Measurements from ENCODE around the gene ATP10D.
"Not testable (repeated sequence)": the region's sequence is repeated elsewhere in the genome, so short reads cannot be mapped to it uniquely, and the experiment has no call there.

The ATP10D gene

GRCh38 chr4:47485047-47485692 is at the start of gene ATP10D:
Gene ATP10D, plus strand, starts transcription at chr4:47485275. Its CDS starts 27,266 bp downstream, at chr4:47512541.
- DNase-seq, result peak; percentile 76

- DNase-seq, result no peak
These were observed 42.1 kb upstream of the ATP10D start for GRCh38 chr4:47442980-47443379.

GRCh38 chr4:47444031-47444430 is 41.0 kb upstream of the ATP10D start:
- DNase-seq, result no peak

GRCh38 chr4:47451657-47452056 is 33.4 kb upstream of the ATP10D start:
- DNase-seq, result no peak

GRCh38 chr4:47462799-47463234 is 22.3 kb upstream of the ATP10D start:
- DNase-seq, result no peak

GRCh38 chr4:47463235-47463956 is 21.7 kb upstream of the ATP10D start, which contains the start of gene COMMD8:
Gene COMMD8, minus strand, starts transcription at chr4:47463702. Its CDS starts 51 bp downstream, at chr4:47463651.
- DNase-seq, result peak; percentile 99

GRCh38 chr4:47465004-47465403 is 20.1 kb upstream of the ATP10D start:
- DNase-seq, result no peak

GRCh38 chr4:47466056-47466785 is 18.9 kb upstream of the ATP10D start:
- DNase-seq, result no peak

- no peak for DNase-seq
These were observed 16.2 kb upstream of the ATP10D start for GRCh38 chr4:47468706-47469365.

GRCh38 chr4:47469951-47470350 is 15.1 kb upstream of the ATP10D start:
- DNase-seq, result no peak

GRCh38 chr4:47471064-47471463 is 14.0 kb upstream of the ATP10D start:
- DNase-seq, result no peak

GRCh38 chr4:47471591-47471990 is 13.5 kb upstream of the ATP10D start:
- no peak for DNase-seq

- no peak for DNase-seq
These were observed 11.8 kb upstream of the ATP10D start for GRCh38 chr4:47473141-47473750.

GRCh38 chr4:47474799-47475198 is 10.3 kb upstream of the ATP10D start:
- no peak for DNase-seq

- DNase-seq, result no peak
These were observed 9.7 kb upstream of the ATP10D start for GRCh38 chr4:47475411-47475810.

GRCh38 chr4:47478804-47479203 is 6.3 kb upstream of the ATP10D start:
- no peak for DNase-seq

- DNase-seq, result no peak
These were observed 2.7 kb upstream of the ATP10D start for GRCh38 chr4:47482326-47482725.

- DNase-seq, result no peak
These were observed 1.3 kb upstream of the ATP10D start for GRCh38 chr4:47483745-47484144.

- no peak for DNase-seq
These were observed 907 bp upstream of the ATP10D start for GRCh38 chr4:47484168-47484567.

GRCh38 chr4:47485768-47486167 is 693 bp downstream of the ATP10D start:
- DNase-seq, result no peak

- no peak for DNase-seq
These were observed 1.2 kb downstream of the ATP10D start for GRCh38 chr4:47486231-47486673.

GRCh38 chr4:47486727-47487126 is 1.7 kb downstream of the ATP10D start:
- not testable (repeated sequence) for DNase-seq

GRCh38 chr4:47488706-47489105 is 3.6 kb downstream of the ATP10D start:
- no peak for DNase-seq
